ENCODE data around the gene WDR74.
"Not testable (repeated sequence)": the region's sequence is repeated elsewhere in the genome, so short reads cannot be mapped to it uniquely, and the experiment has no call there.

- TF ChIP-seq CTCF, POLR2A (IDR thresholded peaks at IDR 0.05): not testable (repeated sequence)
These were observed 19.9 kb upstream of the WDR74 start for GRCh38 chr11:62859281-62859703.
